Measurements from ENCODE around the gene SNU13.
"Not testable (repeated sequence)": the region's sequence is repeated elsewhere in the genome, so short reads cannot be mapped to it uniquely, and the experiment has no call there.

Gene SNU13

GRCh38 chr22:41638124-41638523 lies 50.5 kb downstream of the SNU13 start:
- no peak for DNase-seq

- not testable (repeated sequence) for DNase-seq
These were observed 51.0 kb downstream of the SNU13 start for GRCh38 chr22:41637623-41638022.

GRCh38 chr22:41636467-41636866 lies 52.2 kb downstream of the SNU13 start:
- DNase-seq, result no peak

GRCh38 chr22:41634610-41635009 lies 54.1 kb downstream of the SNU13 start:
- DNase-seq, result not testable (repeated sequence)

DNA sequence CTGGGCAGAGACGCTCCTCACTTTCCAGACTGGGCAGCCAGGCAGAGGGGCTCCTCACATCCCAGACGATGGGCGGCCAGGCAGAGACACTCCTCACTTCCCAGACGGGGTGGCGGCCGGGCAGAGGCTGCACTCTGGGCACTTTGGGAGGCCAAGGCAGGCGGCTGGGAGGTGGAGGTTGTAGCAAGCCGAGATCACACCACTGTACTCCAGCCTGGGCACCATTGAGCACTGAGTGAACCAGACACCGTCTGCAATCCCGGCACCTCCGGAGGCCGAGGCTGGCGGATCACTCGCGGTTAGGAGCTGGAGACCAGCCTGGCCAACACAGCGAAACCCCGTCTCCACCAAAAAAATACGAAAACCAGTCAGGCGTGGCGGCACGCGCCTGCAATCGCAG lies 57.1 kb downstream of the SNU13 start:
- not testable (repeated sequence) for DNase-seq

GRCh38 chr22:41631115-41631514 lies 57.6 kb downstream of the SNU13 start:
- not testable (repeated sequence) for DNase-seq

- no peak for DNase-seq
These were observed 63.1 kb downstream of the SNU13 start for GRCh38 chr22:41625577-41625976.

All from 8988T (cell line).